Mammary epithelial cell (primary cell): ENCODE data around the gene RPSA.

Source experiments
- CTCF ChIP-seq, 2 donors: IDR thresholded peaks in 1 of 2; conservative IDR thresholded peaks in 1 of 2; 2 replicates each; pipeline ENCODE4 v1.5.1; 2011 to 2012; ENCODE audit warnings: inconsistent platforms in 2 of 2, low read length in 2 of 2, mild to moderate bottlenecking in 2 of 2, control low read depth in 1 of 2, low read depth in 1 of 2; ENCODE audit not compliant: insufficient read depth in 1 of 2; ENCODE audit errors: extremely low read depth in 1 of 2
- EZH2 ChIP-seq: IDR thresholded peaks from 2 replicates; pipeline ENCODE4 v1.6.1; 2012; ENCODE audit warnings: low read length, inconsistent platforms, borderline replicate concordance

DNA sequence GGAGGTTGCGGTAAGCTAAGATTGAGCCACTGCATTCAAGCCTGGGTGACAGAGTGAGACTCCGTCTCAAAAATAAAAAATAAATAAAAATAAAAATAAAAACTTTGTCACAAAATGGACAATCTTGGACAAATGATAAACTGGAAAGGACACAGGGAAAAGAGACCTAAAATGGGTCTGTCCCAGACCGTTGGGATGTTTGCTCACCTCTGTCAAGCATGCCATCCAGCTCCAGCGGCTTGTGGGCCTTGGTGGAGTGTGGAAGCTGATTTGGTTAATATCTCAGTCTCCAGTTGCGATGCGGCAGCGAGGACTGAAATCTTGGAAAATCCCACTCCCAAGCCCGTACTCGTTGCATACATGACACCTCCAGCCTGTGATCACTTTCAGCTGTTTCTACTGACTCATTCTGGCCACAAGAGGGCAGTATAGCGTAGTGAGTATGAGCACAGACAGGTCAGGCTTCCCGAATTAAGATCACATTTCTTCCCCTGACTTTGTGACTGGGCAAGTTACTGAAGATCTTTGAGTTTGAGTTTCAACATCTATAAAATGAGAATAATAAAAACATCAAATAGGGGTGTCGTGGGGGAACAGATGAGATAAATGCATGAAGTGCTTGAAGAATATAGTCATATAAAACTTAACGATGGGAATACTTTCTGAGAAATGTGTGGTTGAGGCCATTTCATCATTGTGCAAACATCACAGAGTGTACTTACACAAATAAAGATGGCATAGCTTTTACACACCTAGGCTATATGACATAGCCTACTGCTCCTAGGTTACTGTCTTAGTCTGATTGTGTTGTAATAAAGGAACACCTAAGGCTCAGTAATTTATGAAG is 41.3 kb downstream of the RPSA start:
- TF ChIP-seq EZH2 (no peak), CTCF (conservative IDR thresholded peaks at IDR 0.05 in 1 of 2, IDR thresholded peaks at IDR 0.05 in 1 of 2; ENCODE audit: extremely low read depth in 1 of 2, insufficient read depth in 1 of 2, low read depth in 1 of 2, low read length in 2 of 2) (peak; percentile 88 to 93)
